ENCODE results near the gene DMD.

Gene DMD

GRCh38 chrX:32877592-32877991 lies 333.8 kb downstream of the DMD start:
- DNase-seq (ENCODE audit: low spot score), result no peak
- TF ChIP-seq CTCF (IDR thresholded peaks at IDR 0.05; ENCODE audit: borderline replicate concordance, control extremely low read depth, extremely low read depth, insufficient read depth, missing control alignments), result no peak
- in situ Hi-C loops (cut with MboI; ENCODE audit: low sequenced_read_pairs, unreplicated experiment), result no loop called here

GRCh38 chrX:32874839-32875238 lies 336.5 kb downstream of the DMD start:
- no peak for DNase-seq (ENCODE audit: low spot score)
- in situ Hi-C loops (cut with MboI; ENCODE audit: low sequenced_read_pairs, unreplicated experiment), result no loop called here
- TF ChIP-seq CTCF (IDR thresholded peaks at IDR 0.05; ENCODE audit: borderline replicate concordance, control extremely low read depth, extremely low read depth, insufficient read depth, missing control alignments), result no peak

GRCh38 chrX:32873786-32874185 lies 337.6 kb downstream of the DMD start:
- in situ Hi-C loops (cut with MboI; ENCODE audit: low sequenced_read_pairs, unreplicated experiment), result no loop called here
- TF ChIP-seq CTCF (IDR thresholded peaks at IDR 0.05; ENCODE audit: borderline replicate concordance, control extremely low read depth, extremely low read depth, insufficient read depth, missing control alignments), result no peak
- DNase-seq (ENCODE audit: low spot score), result no peak

- TF ChIP-seq CTCF (IDR thresholded peaks at IDR 0.05; ENCODE audit: borderline replicate concordance, control extremely low read depth, extremely low read depth, insufficient read depth, missing control alignments), result no peak
- no peak for DNase-seq (ENCODE audit: low spot score)
- in situ Hi-C loops (cut with MboI; ENCODE audit: low sequenced_read_pairs, unreplicated experiment), result no loop called here
Measured at GRCh38 chrX:32871636-32872035, 339.7 kb downstream of the DMD start.

- in situ Hi-C loops (cut with MboI; ENCODE audit: low sequenced_read_pairs, unreplicated experiment), result no loop called here
- TF ChIP-seq CTCF (IDR thresholded peaks at IDR 0.05; ENCODE audit: borderline replicate concordance, control extremely low read depth, extremely low read depth, insufficient read depth, missing control alignments), result no peak
- DNase-seq (ENCODE audit: low spot score), result no peak
Measured at GRCh38 chrX:32868524-32868895, 342.8 kb downstream of the DMD start.

GRCh38 chrX:32867781-32868523 lies 343.4 kb downstream of the DMD start:
- in situ Hi-C loops (cut with MboI; ENCODE audit: low sequenced_read_pairs, unreplicated experiment), result no loop called here
- TF ChIP-seq CTCF (IDR thresholded peaks at IDR 0.05; ENCODE audit: borderline replicate concordance, control extremely low read depth, extremely low read depth, insufficient read depth, missing control alignments), result no peak
- DNase-seq (ENCODE audit: low spot score), result no peak

Data from GM13976 (cell line).